Mesendoderm (in vitro differentiated cells): ENCODE data around the gene AHRR.

Experiments
- DNase-seq: peaks from one replicate; pipeline ENCODE4 v3.0.0; 2013
- H2AK5ac ChIP-seq: 2 replicates; pipeline ENCODE4 v1.6.1; 2013; ENCODE audit warnings: low read length, inconsistent platforms
- H2BK120ac ChIP-seq: 2 replicates; pipeline ENCODE4 v1.6.1; 2013; ENCODE audit warnings: low read depth, mild to moderate bottlenecking, low read length, moderate library complexity, mixed read lengths
- H2BK15ac ChIP-seq: replicated peaks from 2 replicates; pipeline ENCODE4 v1.6.1; 2013; ENCODE audit warnings: low read depth, mild to moderate bottlenecking, moderate library complexity
- H2BK5ac ChIP-seq: 2 replicates; pipeline ENCODE4 v1.6.1; 2013; ENCODE audit warnings: low read length, inconsistent platforms
- H3K18ac ChIP-seq: 2 replicates; pipeline ENCODE4 v1.6.1; 2013; ENCODE audit warnings: mild to moderate bottlenecking, low read length, mixed read lengths
- H3K23ac ChIP-seq: one replicate; pipeline ENCODE4 v1.6.1; 2013; ENCODE audit warnings: low read length
- H3K27ac ChIP-seq: 2 replicates; pipeline ENCODE4 v1.5.1; 2013; ENCODE audit warnings: low read depth, mild to moderate bottlenecking, inconsistent platforms, low read length, moderate library complexity
- H3K27me3 ChIP-seq: 2 replicates; pipeline ENCODE4 v1.6.1; 2013; ENCODE audit warnings: low read length, control low read depth, mild to moderate bottlenecking, inconsistent platforms; ENCODE audit not compliant: insufficient read depth, poor library complexity
- H3K36me3 ChIP-seq: 2 replicates; pipeline ENCODE4 v1.6.1; 2013; ENCODE audit warnings: low read length, inconsistent platforms; ENCODE audit not compliant: control insufficient read depth, insufficient read depth
- H3K4ac ChIP-seq: one replicate; pipeline ENCODE4 v1.6.1; 2013; ENCODE audit warnings: low read depth, mild to moderate bottlenecking, low read length, moderate library complexity
- H3K4me1 ChIP-seq: 2 replicates; pipeline ENCODE4 v1.6.1; 2013; ENCODE audit warnings: low read depth, low read length, inconsistent platforms; ENCODE audit not compliant: control insufficient read depth
- H3K4me2 ChIP-seq: 2 replicates; pipeline ENCODE4 v1.6.1; 2013; ENCODE audit warnings: low read length
- H3K4me3 ChIP-seq: 2 replicates; pipeline ENCODE4 v1.5.1; 2013; ENCODE audit warnings: mild to moderate bottlenecking, low read length
- H3K56ac ChIP-seq: one replicate; pipeline ENCODE4 v1.6.1; 2013; ENCODE audit warnings: low read length
- H3K79me1 ChIP-seq: 2 replicates; pipeline ENCODE4 v1.6.1; 2013; ENCODE audit warnings: low read length, inconsistent platforms
- H3K79me2 ChIP-seq: 2 replicates; pipeline ENCODE4 v1.6.1; 2013; ENCODE audit warnings: mild to moderate bottlenecking, low read length; ENCODE audit not compliant: control insufficient read depth, insufficient read depth
- H3K9ac ChIP-seq: 2 replicates; pipeline ENCODE4 v1.6.1; 2013; ENCODE audit warnings: low read length, inconsistent platforms
- H4K5ac ChIP-seq: one replicate; pipeline ENCODE4 v1.6.1; 2013; ENCODE audit warnings: low read length
- H4K8ac ChIP-seq: one replicate; pipeline ENCODE4 v1.6.1; 2013; ENCODE audit warnings: low read depth, mild to moderate bottlenecking, control low read depth, low read length, moderate library complexity
- WGBS: extraction: QIAGEN DNeasy Blood & Tissue Kit; methylation state at CpG from one replicate; pipeline ENCODE4 v1.1.7; 2013; ENCODE audit warnings: low lambda C conversion rate, missing lambda C conversion rate; ENCODE audit not compliant: insufficient coverage; ENCODE audit errors: extremely low coverage; 5-methylcytosine and 5-hydroxymethylcytosine counted together

AHRR gene

GRCh38 chr5:402615-403359 is 81.3 kb downstream of the AHRR start:
- Histone ChIP-seq H3K4me3 (no peak overlapping the region), H3K79me2 (no peaks in the 10 kb centered on the region), H3K18ac (no peak overlapping the region), H3K4me2 (no peak overlapping the region), H3K27me3 (no peaks in the 10 kb centered on the region), H3K4ac (no peak overlapping the region), H2BK5ac (no peak overlapping the region), H2BK120ac (no peak overlapping the region), H3K56ac (no peak overlapping the region), H3K9ac (no peak overlapping the region), H3K23ac (no peak overlapping the region), H4K8ac (no peak overlapping the region), H3K79me1 (no peaks in the 10 kb centered on the region), H2BK15ac (no peak overlapping the region), H2AK5ac (no peak overlapping the region), H3K4me1 (no peaks in the 10 kb centered on the region), H3K27ac (no peak overlapping the region), H3K36me3 (no peaks in the 10 kb centered on the region), H4K5ac (no peak overlapping the region)
- DNase-seq: no peak
- WGBS: no CpG with 5 or more reads among the region's 20 CpGs

DNA sequence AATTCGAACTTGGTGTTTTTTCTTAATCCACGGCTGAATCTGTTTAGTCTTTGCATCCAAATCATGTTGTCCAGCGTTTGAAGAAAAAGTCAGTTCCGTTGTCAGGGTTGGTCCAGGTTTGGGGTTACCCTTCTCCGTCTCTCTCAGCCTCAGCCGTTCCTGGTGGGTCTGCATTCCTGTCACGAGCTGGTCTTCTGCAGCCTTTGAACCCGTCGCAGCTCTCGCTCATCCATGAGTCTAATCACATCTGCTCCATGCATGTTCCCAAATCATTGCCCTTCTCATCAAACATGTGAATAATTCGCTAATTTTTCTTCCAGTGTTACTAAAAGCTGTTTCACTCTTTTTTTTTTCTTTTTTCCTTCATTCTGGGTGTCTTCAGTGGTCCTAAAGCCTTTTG is 82.5 kb downstream of the AHRR start:
- Histone ChIP-seq H4K5ac (no peak overlapping the region), H3K36me3 (no peaks in the 10 kb centered on the region), H3K18ac (no peak overlapping the region), H3K79me2 (no peaks in the 10 kb centered on the region), H3K4me1 (no peaks in the 10 kb centered on the region), H3K23ac (no peak overlapping the region), H4K8ac (no peak overlapping the region), H3K79me1 (no peaks in the 10 kb centered on the region), H3K9ac (no peak overlapping the region), H2BK15ac (no peak overlapping the region), H3K27me3 (no peaks in the 10 kb centered on the region), H2BK5ac (no peak overlapping the region), H2AK5ac (no peak overlapping the region), H3K56ac (no peak overlapping the region), H3K27ac (no peak overlapping the region), H2BK120ac (no peak overlapping the region), H3K4me3 (no peak overlapping the region), H3K4ac (no peak overlapping the region), H3K4me2 (no peak overlapping the region)
- DNase-seq: no peak
- no CpG with 5 or more reads among the region's 11 CpGs for WGBS

DNA sequence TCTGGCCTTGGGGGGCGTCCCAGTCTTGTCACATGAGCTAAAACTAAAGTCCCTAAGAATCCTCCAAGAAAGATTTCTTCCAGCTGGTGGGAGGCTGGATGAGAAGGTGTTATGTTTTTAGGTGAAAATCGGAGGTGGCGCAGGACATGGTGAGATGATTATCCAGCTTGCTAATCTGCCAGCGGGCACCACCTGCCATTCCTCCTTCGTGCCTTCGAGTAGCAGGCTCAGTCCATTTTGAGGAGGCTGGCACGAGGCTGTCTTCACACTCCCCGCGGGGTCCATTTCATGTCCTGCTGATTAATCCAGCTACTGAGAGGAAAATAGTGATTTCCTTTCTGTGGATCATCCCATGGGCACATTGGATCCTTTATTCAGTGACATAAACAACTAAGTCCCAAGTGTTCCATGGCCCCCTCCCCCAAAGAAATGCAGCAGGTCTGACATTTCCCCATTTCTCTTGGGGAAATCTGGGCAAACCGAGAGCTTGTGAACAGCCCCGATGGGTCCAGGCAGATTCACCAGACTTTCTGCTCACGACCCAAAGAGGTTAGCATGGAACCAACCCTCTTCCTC is 83.2 kb downstream of the AHRR start:
- no peak overlapping the region for H3K9ac ChIP-seq
- no peak overlapping the region for H2BK5ac ChIP-seq
- H3K23ac ChIP-seq: no peak overlapping the region
- H3K27ac ChIP-seq: no peak overlapping the region
- WGBS: no CpG with 5 or more reads among the region's 12 CpGs
- H2BK120ac ChIP-seq: no peak overlapping the region
- DNase-seq: no peak
- no peaks in the 10 kb centered on the region for H3K79me2 ChIP-seq
- no peak overlapping the region for H3K4ac ChIP-seq
- H3K4me3 ChIP-seq: no peak overlapping the region
- H2BK15ac ChIP-seq: no peak overlapping the region
- H2AK5ac ChIP-seq: no peak overlapping the region
- no peaks in the 10 kb centered on the region for H3K79me1 ChIP-seq
- no peak overlapping the region for H4K5ac ChIP-seq
- no peak overlapping the region for H3K4me2 ChIP-seq
- no peaks in the 10 kb centered on the region for H3K27me3 ChIP-seq
- H3K18ac ChIP-seq: no peak overlapping the region
- no peaks in the 10 kb centered on the region for H3K4me1 ChIP-seq
- no peaks in the 10 kb centered on the region for H3K36me3 ChIP-seq
- no peak overlapping the region for H3K56ac ChIP-seq
- no peak overlapping the region for H4K8ac ChIP-seq

GRCh38 chr5:405421-405820 is 83.9 kb downstream of the AHRR start:
- Histone ChIP-seq H3K18ac (no peak overlapping the region), H3K27ac (no peak overlapping the region), H2BK120ac (no peak overlapping the region), H3K36me3 (no peaks in the 10 kb centered on the region), H3K4me1 (no peaks in the 10 kb centered on the region), H3K4ac (no peak overlapping the region), H3K56ac (no peak overlapping the region), H3K79me1 (no peaks in the 10 kb centered on the region), H3K23ac (no peak overlapping the region), H3K4me3 (no peak overlapping the region), H3K79me2 (no peaks in the 10 kb centered on the region), H2AK5ac (no peak overlapping the region), H2BK15ac (no peak overlapping the region), H4K5ac (no peak overlapping the region), H4K8ac (no peak overlapping the region), H3K9ac (no peak overlapping the region), H2BK5ac (no peak overlapping the region), H3K27me3 (no peaks in the 10 kb centered on the region), H3K4me2 (no peak overlapping the region)
- DNase-seq: no peak
- no CpG with 5 or more reads among the region's 18 CpGs for WGBS

DNA sequence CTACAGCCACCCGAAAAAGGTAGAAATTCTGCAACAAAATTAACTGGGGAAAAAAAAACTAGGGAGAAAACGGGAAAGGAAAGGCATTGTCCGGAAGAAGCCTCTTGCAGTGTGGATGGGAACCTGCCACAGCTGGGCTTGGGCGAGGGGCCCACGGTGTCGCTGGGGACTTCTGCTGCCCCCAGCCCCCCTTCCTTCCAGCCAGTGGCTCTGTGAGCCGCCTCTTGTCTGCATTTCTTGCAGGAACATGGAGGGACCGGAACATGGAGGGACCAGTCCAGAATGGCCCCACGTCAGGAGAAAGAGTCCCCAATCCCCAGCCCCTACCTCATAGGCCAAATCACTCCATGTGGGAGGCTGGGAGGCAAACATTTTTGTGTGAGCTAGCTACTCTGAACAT is 84.5 kb downstream of the AHRR start:
- WGBS: no CpG with 5 or more reads among the region's 9 CpGs
- no peak overlapping the region for H3K4me2 ChIP-seq
- no peaks in the 10 kb centered on the region for H3K27me3 ChIP-seq
- H3K4me1 ChIP-seq: no peaks in the 10 kb centered on the region
- no peak overlapping the region for H2AK5ac ChIP-seq
- no peak overlapping the region for H2BK15ac ChIP-seq
- H3K27ac ChIP-seq: no peak overlapping the region
- no peak for DNase-seq
- no peak overlapping the region for H3K9ac ChIP-seq
- H3K79me2 ChIP-seq: no peaks in the 10 kb centered on the region
- no peak overlapping the region for H2BK5ac ChIP-seq
- H4K8ac ChIP-seq: no peak overlapping the region
- H3K4ac ChIP-seq: no peak overlapping the region
- no peaks in the 10 kb centered on the region for H3K36me3 ChIP-seq
- H3K18ac ChIP-seq: no peak overlapping the region
- no peak overlapping the region for H4K5ac ChIP-seq
- no peak overlapping the region for H3K4me3 ChIP-seq
- no peaks in the 10 kb centered on the region for H3K79me1 ChIP-seq
- H3K56ac ChIP-seq: no peak overlapping the region
- H3K23ac ChIP-seq: no peak overlapping the region
- no peak overlapping the region for H2BK120ac ChIP-seq

- Histone ChIP-seq H3K4me2 (no peak overlapping the region), H3K9ac (no peak overlapping the region), H3K36me3 (no peaks in the 10 kb centered on the region), H3K27me3 (no peaks in the 10 kb centered on the region), H3K18ac (no peak overlapping the region), H3K79me1 (no peaks in the 10 kb centered on the region), H3K4ac (no peak overlapping the region), H2BK5ac (no peak overlapping the region), H3K4me3 (no peak overlapping the region), H3K56ac (no peak overlapping the region), H3K23ac (no peak overlapping the region), H3K4me1 (no peaks in the 10 kb centered on the region), H3K79me2 (no peaks in the 10 kb centered on the region), H4K8ac (no peak overlapping the region), H2BK15ac (no peak overlapping the region), H3K27ac (no peak overlapping the region), H4K5ac (no peak overlapping the region), H2BK120ac (no peak overlapping the region), H2AK5ac (no peak overlapping the region)
- no peak for DNase-seq
- no CpG with 5 or more reads among the region's 6 CpGs for WGBS
Observed at GRCh38 chr5:407051-407450, 85.5 kb downstream of the AHRR start.
